Mucosa of stomach (tissue), 1 donor: ENCODE data around the gene GABBR2.

Source experiments
- H3K27me3 ChIP-seq: one replicate; pipeline ENCODE4 v1.7.0; 2013; ENCODE audit warnings: mild to moderate bottlenecking, low read length; ENCODE audit not compliant: control insufficient read depth, insufficient read depth
- H3K36me3 ChIP-seq: one replicate; pipeline ENCODE4 v1.7.0; 2013; ENCODE audit warnings: low read length; ENCODE audit not compliant: control insufficient read depth, insufficient read depth
- H3K4me1 ChIP-seq: one replicate; pipeline ENCODE4 v1.7.0; 2013; ENCODE audit warnings: mild to moderate bottlenecking, low read length; ENCODE audit not compliant: control insufficient read depth, insufficient read depth
- H3K4me3 ChIP-seq: one replicate; pipeline ENCODE4 v1.7.0; 2013; ENCODE audit warnings: low read length
- H3K9ac ChIP-seq: one replicate; pipeline ENCODE4 v1.7.0; 2013; ENCODE audit warnings: mild to moderate bottlenecking, low read length, moderate library complexity
- H3K9me3 ChIP-seq: one replicate; pipeline ENCODE4 v1.7.0; 2013; ENCODE audit warnings: mild to moderate bottlenecking, low read length, moderate library complexity; ENCODE audit not compliant: control insufficient read depth
- donor health status: Pancreatic carcinoma.

GABBR2 gene

DNA sequence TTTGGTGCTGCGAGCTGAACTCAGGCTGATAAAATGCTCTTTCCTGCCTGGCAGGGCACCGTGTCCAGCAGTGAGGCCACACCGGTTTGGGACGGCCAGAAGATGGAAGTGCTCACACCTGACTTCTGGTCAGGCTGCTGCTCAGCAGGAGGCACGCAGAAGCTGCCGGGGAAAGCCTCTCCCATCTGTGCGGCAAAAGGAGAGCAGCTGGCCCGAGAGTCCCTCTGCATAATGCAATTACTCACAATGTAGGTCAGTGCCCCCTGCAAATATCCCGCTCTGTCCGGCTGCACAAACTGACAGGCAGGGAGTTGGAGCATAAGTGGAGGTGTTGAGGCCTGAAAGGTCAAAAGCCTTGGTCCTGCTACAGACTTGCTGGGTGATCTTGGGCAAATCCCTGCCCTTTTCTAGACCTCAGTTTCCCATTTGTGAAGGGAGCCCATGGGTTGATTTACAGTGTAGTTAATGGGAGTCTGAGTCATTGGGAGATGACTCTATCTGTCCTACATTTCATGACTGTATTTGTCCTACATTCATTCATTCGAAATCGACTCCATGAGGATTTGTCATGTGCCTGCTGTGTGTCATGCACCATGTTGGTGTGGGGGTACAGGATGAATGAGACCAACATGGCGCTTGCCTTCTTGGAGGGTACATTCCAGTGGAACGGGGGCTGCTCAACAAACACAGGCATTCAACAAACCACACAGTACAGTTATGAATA is 391.4 kb downstream of the GABBR2 start:
- Histone ChIP-seq H3K27me3 (no peaks in the 10 kb centered on the region), H3K4me3 (no peak overlapping the region), H3K9ac (no peak overlapping the region), H3K36me3 (no peaks in the 10 kb centered on the region), H3K4me1 (no peaks in the 10 kb centered on the region), H3K9me3 (no peaks in the 10 kb centered on the region)

DNA sequence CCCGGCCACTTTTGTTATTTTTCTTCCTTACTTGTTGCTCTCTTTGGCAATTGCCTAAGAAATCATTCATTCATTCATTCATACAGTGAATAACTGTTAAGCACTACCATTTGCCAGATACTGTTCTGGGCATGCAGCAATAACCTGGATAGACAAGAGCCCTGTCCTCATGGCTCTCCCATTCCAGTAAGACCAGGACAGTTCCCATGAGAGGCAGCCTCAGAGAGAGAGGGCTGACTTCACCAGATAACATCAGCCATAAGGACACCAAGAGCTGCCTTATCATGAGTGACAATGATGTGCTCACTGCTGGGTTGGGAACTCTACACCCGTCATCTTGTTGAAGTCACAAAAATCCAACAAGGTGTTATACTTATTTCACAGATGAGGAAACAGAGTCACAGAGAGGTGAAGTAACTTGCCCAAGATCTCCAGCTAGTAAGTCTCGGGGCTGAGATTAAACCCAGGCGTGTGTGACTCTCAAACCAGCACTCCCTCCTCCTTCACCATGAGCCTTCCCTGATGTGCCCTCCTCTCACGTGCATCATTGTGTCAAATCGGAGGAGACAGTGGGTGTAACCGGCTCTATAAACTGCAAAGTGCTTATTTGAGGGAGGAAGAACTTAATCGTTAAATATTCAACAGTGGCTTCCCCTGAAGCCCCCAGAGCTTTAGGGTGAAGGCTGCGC is 392.1 kb downstream of the GABBR2 start:
- Histone ChIP-seq H3K9me3 (no peaks in the 10 kb centered on the region), H3K9ac (no peak overlapping the region), H3K36me3 (no peaks in the 10 kb centered on the region), H3K4me3 (no peak overlapping the region), H3K27me3 (no peaks in the 10 kb centered on the region), H3K4me1 (no peaks in the 10 kb centered on the region)

DNA sequence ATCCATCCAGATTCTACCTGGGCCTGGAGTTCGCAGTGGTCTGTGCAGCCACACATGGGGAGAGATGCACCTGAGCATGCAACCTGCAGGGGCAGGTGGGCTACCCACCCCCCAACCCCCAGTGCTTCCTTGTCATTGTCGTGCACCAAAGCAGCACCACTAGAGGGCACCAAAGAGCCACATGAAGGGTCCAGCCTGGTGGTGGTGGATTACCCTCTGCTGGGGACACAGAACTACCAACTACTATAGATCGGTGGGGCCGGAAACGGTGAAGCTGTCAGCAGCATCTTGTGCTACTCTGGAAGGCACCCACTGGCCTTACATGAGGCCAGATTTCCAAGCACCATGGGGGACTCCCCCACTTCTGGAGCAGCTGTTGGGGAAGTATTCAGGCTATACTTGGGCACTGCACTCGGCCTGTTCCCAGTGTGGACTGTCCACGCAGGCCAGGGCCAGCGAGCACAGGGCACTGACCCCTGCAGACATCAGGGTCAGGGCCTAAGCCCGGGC is 393.1 kb downstream of the GABBR2 start:
- Histone ChIP-seq H3K27me3 (no peaks in the 10 kb centered on the region), H3K4me3 (no peak overlapping the region), H3K9ac (no peak overlapping the region), H3K4me1 (no peaks in the 10 kb centered on the region), H3K9me3 (no peaks in the 10 kb centered on the region), H3K36me3 (no peaks in the 10 kb centered on the region)

DNA sequence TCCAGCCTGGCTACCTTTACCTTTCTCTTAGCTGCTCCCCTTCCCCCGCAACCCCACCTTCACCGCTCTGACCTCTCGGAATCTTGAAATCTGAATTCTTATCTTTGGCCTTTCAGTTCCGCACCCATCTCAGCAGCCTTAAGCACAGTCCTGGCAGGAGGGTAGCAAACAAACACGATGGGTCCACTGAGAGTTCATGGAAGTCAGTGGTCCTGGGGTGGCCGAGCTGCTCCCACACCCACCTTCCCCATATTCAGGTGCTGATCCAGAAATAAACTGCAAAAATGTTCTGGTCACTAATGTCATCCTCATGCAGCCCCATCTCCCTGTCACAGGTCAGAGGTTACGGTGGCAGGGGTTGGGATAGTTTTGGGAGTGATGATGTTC is 393.7 kb downstream of the GABBR2 start:
- no peaks in the 10 kb centered on the region for H3K27me3 ChIP-seq
- no peaks in the 10 kb centered on the region for H3K9me3 ChIP-seq
- no peaks in the 10 kb centered on the region for H3K36me3 ChIP-seq
- H3K9ac ChIP-seq = no peak overlapping the region
- no peak overlapping the region for H3K4me3 ChIP-seq
- H3K4me1 ChIP-seq = no peaks in the 10 kb centered on the region

DNA sequence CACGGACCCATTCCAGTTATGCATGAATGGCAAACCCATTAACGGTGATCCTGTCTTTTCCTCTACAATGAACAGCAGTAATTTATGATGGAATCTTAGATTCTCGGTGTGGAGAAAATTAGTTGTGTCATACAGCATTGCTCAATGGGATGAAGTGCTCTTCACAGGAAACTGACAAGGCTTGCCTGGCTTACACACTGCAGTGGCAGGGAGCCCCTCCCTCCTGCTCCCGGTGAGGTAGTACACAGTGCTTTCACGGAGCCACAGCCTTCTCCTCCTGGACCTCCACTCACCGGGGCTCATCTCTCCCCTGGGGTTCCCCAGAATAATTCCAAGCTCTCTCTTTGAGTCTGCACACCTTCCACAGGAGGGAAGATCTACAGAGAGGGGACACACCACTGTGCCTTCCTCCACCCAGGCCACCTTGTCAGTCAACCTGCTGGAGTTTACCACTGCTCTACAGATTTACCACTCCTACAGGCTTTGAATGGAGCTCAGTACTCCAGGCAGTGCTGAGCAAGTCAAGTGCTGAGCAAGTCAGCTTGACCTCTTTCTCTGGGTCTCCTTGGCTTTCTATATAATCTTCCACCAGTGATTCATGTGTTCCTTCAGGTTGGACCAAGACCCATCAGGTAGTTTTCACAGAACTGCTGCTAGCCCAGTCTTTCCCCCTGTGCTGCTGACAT is 394.2 kb downstream of the GABBR2 start:
- no peaks in the 10 kb centered on the region for H3K36me3 ChIP-seq
- no peak overlapping the region for H3K9ac ChIP-seq
- no peaks in the 10 kb centered on the region for H3K9me3 ChIP-seq
- H3K27me3 ChIP-seq = no peaks in the 10 kb centered on the region
- H3K4me1 ChIP-seq = no peaks in the 10 kb centered on the region
- no peak overlapping the region for H3K4me3 ChIP-seq

DNA sequence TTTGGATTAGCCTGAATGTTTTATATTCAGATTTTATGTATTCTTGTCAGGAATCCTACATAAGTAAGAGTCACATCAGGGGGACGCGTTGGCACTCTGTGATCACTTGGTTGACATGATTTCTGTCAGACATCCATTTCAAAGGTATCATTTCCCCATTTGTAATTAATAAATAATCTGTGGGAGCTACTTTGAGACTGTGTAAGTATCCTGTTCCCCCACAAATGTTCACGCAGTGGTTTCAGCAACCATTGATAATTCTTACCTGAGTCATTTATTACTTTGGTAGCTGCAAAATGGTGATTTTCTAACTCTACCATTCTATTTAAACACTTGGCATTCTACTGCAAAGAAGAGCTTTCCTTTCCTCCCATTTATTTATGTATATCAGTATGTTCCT is 396.4 kb downstream of the GABBR2 start:
- Histone ChIP-seq H3K4me1 (no peaks in the 10 kb centered on the region), H3K9me3 (no peaks in the 10 kb centered on the region), H3K27me3 (no peaks in the 10 kb centered on the region), H3K9ac (no peak overlapping the region), H3K36me3 (no peaks in the 10 kb centered on the region), H3K4me3 (no peak overlapping the region)

GRCh38 chr9:98311541-98311940 is 397.2 kb downstream of the GABBR2 start:
- H3K9me3 ChIP-seq = no peaks in the 10 kb centered on the region
- no peak overlapping the region for H3K4me3 ChIP-seq
- no peak overlapping the region for H3K9ac ChIP-seq
- no peaks in the 10 kb centered on the region for H3K4me1 ChIP-seq
- no peaks in the 10 kb centered on the region for H3K27me3 ChIP-seq
- H3K36me3 ChIP-seq = no peaks in the 10 kb centered on the region

GRCh38 chr9:98310752-98311392 is 397.9 kb downstream of the GABBR2 start:
- no peaks in the 10 kb centered on the region for H3K9me3 ChIP-seq
- no peaks in the 10 kb centered on the region for H3K4me1 ChIP-seq
- no peak overlapping the region for H3K4me3 ChIP-seq
- no peaks in the 10 kb centered on the region for H3K36me3 ChIP-seq
- H3K9ac ChIP-seq = no peak overlapping the region
- H3K27me3 ChIP-seq = no peaks in the 10 kb centered on the region

DNA sequence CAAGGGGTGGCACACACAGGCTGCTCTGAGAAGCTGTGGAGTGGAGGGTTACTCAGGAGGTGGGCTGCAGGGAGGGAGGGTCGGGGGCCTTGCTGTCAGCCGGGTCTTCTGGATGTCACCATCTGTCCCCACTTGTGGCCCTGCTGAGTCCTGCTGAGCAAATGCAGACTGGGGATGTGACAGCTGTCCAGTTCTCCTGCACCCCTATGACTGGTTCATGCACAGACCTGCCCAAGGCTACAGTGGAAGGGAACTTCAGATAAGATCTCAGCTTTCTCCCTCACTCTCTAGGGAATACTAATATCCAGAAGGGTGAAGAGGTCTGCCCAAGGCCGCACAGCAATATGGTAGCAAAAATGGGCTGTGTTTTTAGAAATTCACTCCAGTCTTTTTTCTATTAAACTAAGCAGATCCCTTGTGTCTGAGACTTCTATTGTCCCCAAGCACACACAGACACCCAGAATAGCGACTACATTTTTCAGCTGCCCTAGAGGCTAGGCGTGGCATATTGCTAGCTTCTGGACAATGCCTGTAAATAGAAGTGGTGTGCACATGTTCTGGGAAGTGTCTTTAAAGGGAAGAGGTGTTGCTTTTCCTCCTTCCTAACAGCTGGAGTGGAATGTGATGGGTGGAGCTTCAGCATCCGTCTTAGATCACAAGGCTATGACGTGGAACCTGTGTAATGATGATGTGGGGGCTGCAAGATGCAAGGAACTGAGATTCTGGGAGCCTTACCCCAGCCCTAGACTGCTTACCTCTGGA is 402.2 kb downstream of the GABBR2 start:
- Histone ChIP-seq H3K36me3 (no peaks in the 10 kb centered on the region), H3K27me3 (no peaks in the 10 kb centered on the region), H3K4me1 (no peaks in the 10 kb centered on the region), H3K9me3 (no peaks in the 10 kb centered on the region), H3K4me3 (no peak overlapping the region), H3K9ac (no peak overlapping the region)

DNA sequence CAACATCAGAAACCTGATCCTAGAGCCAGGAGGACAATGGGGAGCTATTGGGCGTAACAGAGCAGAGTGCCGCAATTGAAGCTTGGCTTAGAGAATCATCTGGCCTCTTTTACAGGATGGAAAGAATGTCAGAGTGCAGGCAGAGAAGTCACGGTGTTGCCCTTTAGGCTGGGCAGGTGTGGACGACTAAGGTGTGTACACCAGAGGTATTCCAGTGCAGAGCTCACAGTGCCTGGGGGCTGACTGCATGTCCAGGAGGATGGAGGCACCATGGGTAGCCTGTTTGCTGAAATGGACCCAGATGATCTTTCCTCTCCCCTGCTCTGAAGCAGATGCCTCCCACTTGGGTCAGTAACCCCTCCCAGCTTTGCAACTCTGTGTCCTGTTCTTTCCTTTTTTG is 404.4 kb downstream of the GABBR2 start:
- Histone ChIP-seq H3K9ac (no peak overlapping the region), H3K9me3 (no peaks in the 10 kb centered on the region), H3K36me3 (no peaks in the 10 kb centered on the region), H3K27me3 (no peaks in the 10 kb centered on the region), H3K4me1 (no peaks in the 10 kb centered on the region), H3K4me3 (no peak overlapping the region)

DNA sequence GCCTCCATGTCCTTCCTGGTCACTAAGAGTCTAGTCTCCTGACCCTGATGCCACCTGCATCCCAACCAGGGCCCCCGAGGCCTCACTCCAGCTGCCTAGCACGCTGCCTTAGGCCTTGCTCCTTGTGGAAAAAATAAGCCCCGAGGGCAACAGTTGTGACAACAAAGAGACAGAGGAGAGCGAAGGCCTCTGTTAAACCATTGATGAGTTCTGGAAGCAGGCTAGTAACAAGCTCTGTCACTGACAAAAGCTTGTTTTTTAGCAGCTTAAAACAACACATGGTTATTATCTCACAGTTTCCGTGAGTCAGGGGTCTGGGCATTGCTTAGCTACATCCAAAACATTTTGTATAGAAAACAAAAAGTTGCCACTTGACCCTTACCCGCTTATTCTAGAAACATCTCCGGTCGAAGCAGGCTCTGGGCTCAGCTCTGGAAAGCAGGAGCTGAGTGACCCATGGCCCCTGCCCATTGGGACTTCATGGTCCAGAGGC is 405.1 kb downstream of the GABBR2 start:
- H3K9ac ChIP-seq = no peak overlapping the region
- H3K36me3 ChIP-seq = no peaks in the 10 kb centered on the region
- H3K4me3 ChIP-seq = no peak overlapping the region
- H3K4me1 ChIP-seq = no peaks in the 10 kb centered on the region
- no peaks in the 10 kb centered on the region for H3K9me3 ChIP-seq
- no peaks in the 10 kb centered on the region for H3K27me3 ChIP-seq
